ENCODE data around the gene IL6R.

IL6R gene

DNA sequence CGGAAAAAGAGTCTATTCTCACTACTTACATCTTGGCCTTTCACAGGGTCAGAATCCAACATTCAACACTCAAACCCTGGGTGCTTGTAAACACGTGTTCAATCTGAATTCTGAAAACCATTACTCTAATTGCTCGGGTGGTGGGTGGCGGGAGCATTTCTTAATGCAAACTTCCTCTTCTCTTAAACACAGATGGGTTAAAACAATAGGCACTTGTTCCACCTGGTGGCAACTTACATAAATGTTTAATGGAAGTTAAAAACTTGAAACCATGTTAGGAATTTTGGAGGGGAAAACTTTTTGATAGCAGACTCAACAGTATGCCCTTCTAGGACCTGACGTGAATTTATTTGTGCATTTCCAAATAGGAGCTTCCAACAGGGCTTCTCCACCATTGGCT is 73.5 kb downstream of the IL6R start:
- H3K4me1 ChIP-seq (ENCODE audit: low read length): peaks cover 18% of the 10 kb centered on the region
- no peaks in the 10 kb centered on the region for H4K20me1 ChIP-seq (ENCODE audit: insufficient read depth, low read length)
- H3F3A ChIP-seq (ENCODE audit: insufficient read depth, low read length): peaks cover 15% of the 10 kb centered on the region
- no peaks in the 10 kb centered on the region for H3K79me2 ChIP-seq (ENCODE audit: low read length)
- no peaks in the 10 kb centered on the region for H3K36me3 ChIP-seq (replicated peaks; ENCODE audit: insufficient read depth, low read length)
- no peak overlapping the region for H3K4me3 ChIP-seq (ENCODE audit: low read length)
- H3K9me2 ChIP-seq (replicated peaks; ENCODE audit: insufficient read depth, low read length): no peaks in the 10 kb centered on the region
- DNase-seq: peak; percentile 82
- H3K27ac ChIP-seq (ENCODE audit: low read length): peak overlapping the region; percentile 17; the same call in 1 of the 2 replicates
- no peak for TF ChIP-seq EZH2phosphoT487 (IDR thresholded peaks at IDR 0.05; ENCODE audit: low read length)
- TF ChIP-seq, protein P1, sequence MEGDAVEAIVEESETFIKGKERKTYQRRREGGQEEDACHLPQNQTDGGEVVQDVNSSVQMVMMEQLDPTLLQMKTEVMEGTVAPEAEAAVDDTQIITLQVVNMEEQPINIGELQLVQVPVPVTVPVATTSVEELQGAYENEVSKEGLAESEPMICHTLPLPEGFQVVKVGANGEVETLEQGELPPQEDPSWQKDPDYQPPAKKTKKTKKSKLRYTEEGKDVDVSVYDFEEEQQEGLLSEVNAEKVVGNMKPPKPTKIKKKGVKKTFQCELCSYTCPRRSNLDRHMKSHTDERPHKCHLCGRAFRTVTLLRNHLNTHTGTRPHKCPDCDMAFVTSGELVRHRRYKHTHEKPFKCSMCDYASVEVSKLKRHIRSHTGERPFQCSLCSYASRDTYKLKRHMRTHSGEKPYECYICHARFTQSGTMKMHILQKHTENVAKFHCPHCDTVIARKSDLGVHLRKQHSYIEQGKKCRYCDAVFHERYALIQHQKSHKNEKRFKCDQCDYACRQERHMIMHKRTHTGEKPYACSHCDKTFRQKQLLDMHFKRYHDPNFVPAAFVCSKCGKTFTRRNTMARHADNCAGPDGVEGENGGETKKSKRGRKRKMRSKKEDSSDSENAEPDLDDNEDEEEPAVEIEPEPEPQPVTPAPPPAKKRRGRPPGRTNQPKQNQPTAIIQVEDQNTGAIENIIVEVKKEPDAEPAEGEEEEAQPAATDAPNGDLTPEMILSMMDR (IDR thresholded peaks at IDR 0.05; ENCODE audit: low read length): peak; percentile 55
- no peak overlapping the region for H3K9ac ChIP-seq (ENCODE audit: low read length)
- H3K4me2 ChIP-seq (ENCODE audit: low read depth, low read length): peak overlapping the region; percentile 18
- peak overlapping the region; percentile 42; the same call in 1 of the 2 replicates for H2AFZ ChIP-seq (ENCODE audit: low read length)
- H3K27me3 ChIP-seq (replicated peaks; ENCODE audit: insufficient read depth, low read length): no peaks in the 10 kb centered on the region
- H3K9me3 ChIP-seq (replicated peaks; ENCODE audit: insufficient read depth, low read length): no peaks in the 10 kb centered on the region

DNA sequence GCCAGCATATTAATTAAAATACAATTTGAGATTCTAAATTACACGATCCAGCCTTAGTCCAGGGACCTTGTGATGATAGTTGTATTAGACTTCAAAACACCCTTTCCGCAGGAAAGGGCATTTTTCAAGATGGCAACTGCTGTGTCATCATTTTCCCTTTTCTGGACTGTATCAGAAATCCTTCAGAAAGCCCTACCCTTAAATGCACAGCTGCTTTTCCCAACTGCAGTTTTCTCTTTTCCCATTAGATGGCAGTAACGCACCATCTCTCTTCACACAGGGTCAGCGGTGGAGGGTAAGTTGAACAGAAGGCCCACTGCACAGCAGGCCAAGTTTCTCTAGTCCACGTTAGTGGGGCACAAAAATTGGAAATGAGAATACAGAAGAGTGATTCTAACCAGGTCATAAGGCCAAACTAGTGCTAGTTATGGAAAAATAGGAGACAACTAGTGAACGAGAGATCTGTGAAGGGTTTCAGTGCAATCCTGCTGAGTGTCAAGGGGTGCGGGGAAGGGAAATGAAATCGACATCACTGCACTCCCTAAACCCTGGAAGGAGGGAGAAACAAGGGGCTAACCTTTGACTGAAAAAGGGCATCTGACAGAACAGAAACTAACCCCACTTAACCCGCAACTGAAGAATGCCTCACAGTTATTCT is 74.8 kb downstream of the IL6R start:
- Histone ChIP-seq H3K4me1 (ENCODE audit: low read length) (peaks cover 18% of the 10 kb centered on the region), H3K27ac (ENCODE audit: low read length) (no peak overlapping the region), H3K9me3 (replicated peaks; ENCODE audit: insufficient read depth, low read length) (no peaks in the 10 kb centered on the region), H3K9me2 (replicated peaks; ENCODE audit: insufficient read depth, low read length) (no peaks in the 10 kb centered on the region), H3K36me3 (replicated peaks; ENCODE audit: insufficient read depth, low read length) (no peaks in the 10 kb centered on the region), H3K79me2 (ENCODE audit: low read length) (no peaks in the 10 kb centered on the region), H3K4me2 (ENCODE audit: low read depth, low read length) (peak overlapping the region; percentile 11; the same call in 1 of the 2 replicates), H3K9ac (ENCODE audit: low read length) (no peak overlapping the region), H3K4me3 (ENCODE audit: low read length) (no peak overlapping the region), H2AFZ (ENCODE audit: low read length) (0 out of 2 replicates have a peak overlapping the region, but pooled peaks have one; percentile 42), H3F3A (ENCODE audit: insufficient read depth, low read length) (peaks cover 15% of the 10 kb centered on the region), H4K20me1 (ENCODE audit: insufficient read depth, low read length) (no peaks in the 10 kb centered on the region), H3K27me3 (replicated peaks; ENCODE audit: insufficient read depth, low read length) (no peaks in the 10 kb centered on the region)
- peak; percentile 87 for DNase-seq
- TF ChIP-seq, protein P1 (IDR thresholded peaks at IDR 0.05; ENCODE audit: low read length): peak; percentile 100
- no peak for TF ChIP-seq EZH2 (optimal IDR thresholded peaks at IDR 0.05; ENCODE audit: low read depth, low read length)

DNA sequence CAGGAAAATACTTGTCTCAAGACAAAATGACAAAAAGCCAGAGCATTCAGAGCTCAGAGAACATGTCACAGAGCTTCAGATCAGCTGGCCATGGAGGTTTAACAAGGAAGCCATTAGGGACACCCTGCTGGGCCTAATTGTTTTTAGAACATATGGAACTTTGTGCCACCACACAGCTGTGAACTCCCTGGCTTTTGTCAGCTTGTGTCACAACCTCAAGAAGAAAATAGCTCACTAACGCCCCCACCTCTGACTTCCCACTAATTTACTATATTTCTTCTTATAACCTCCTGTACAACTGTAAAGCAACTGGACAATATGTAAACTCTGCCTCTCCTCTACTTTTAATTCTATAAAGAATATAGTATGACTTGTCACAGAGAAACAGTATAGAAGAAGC is 75.9 kb downstream of the IL6R start:
- no peak for TF ChIP-seq EZH2phosphoT487 (IDR thresholded peaks at IDR 0.05; ENCODE audit: low read length)
- TF ChIP-seq EZH2 (optimal IDR thresholded peaks at IDR 0.05; ENCODE audit: low read depth, low read length): no peak
- TF ChIP-seq, protein P1 (IDR thresholded peaks at IDR 0.05; ENCODE audit: low read length): no peak
- Histone ChIP-seq H3K9me3 (replicated peaks; ENCODE audit: insufficient read depth, low read length) (no peaks in the 10 kb centered on the region), H3K4me1 (ENCODE audit: low read length) (peaks cover 18% of the 10 kb centered on the region), H4K20me1 (ENCODE audit: insufficient read depth, low read length) (no peaks in the 10 kb centered on the region), H3K79me2 (ENCODE audit: low read length) (no peaks in the 10 kb centered on the region), H2AFZ (ENCODE audit: low read length) (no peak overlapping the region), H3K27ac (ENCODE audit: low read length) (no peak overlapping the region), H3K4me3 (ENCODE audit: low read length) (no peak overlapping the region), H3F3A (ENCODE audit: insufficient read depth, low read length) (peaks cover 15% of the 10 kb centered on the region), H3K9ac (ENCODE audit: low read length) (no peak overlapping the region), H3K36me3 (replicated peaks; ENCODE audit: insufficient read depth, low read length) (no peaks in the 10 kb centered on the region), H3K9me2 (replicated peaks; ENCODE audit: insufficient read depth, low read length) (no peaks in the 10 kb centered on the region), H3K4me2 (ENCODE audit: low read depth, low read length) (no peak overlapping the region), H3K27me3 (replicated peaks; ENCODE audit: insufficient read depth, low read length) (no peaks in the 10 kb centered on the region)
- DNase-seq: peak; percentile 38

Measured in MM.1S (cell line).